ENCODE results near the gene CCDC134.
"Not testable (repeated sequence)": the region's sequence is repeated elsewhere in the genome, so short reads cannot be mapped to it uniquely, and the experiment has no call there.

The CCDC134 gene

GRCh38 chr22:41845380-41846267, 45.1 kb downstream of the CCDC134 start:
- no peak for FAIRE-seq

GRCh38 chr22:41846268-41846987, 45.9 kb downstream of the CCDC134 start:
- FAIRE-seq: no peak

GRCh38 chr22:41847300-41847699, 46.8 kb downstream of the CCDC134 start:
- no peak for FAIRE-seq

GRCh38 chr22:41848468-41848867, 48.0 kb downstream of the CCDC134 start:
- FAIRE-seq: no peak

- FAIRE-seq: no peak
These were observed 56.0 kb downstream of the CCDC134 start for GRCh38 chr22:41856469-41856868.

- no peak for FAIRE-seq
These were observed 56.8 kb downstream of the CCDC134 start for GRCh38 chr22:41857155-41857859.

- FAIRE-seq: no peak
These were observed 57.4 kb downstream of the CCDC134 start for GRCh38 chr22:41857860-41858199.

- no peak for FAIRE-seq
These were observed 61.7 kb downstream of the CCDC134 start for GRCh38 chr22:41862160-41862529.

- no peak for FAIRE-seq
These were observed 62.2 kb downstream of the CCDC134 start for GRCh38 chr22:41862530-41863266.

- no peak for FAIRE-seq
These were observed 63.0 kb downstream of the CCDC134 start for GRCh38 chr22:41863472-41863871.

- FAIRE-seq: no peak
These were observed 68.1 kb downstream of the CCDC134 start for GRCh38 chr22:41868556-41868955.

- FAIRE-seq: not testable (repeated sequence)
These were observed 69.6 kb downstream of the CCDC134 start for GRCh38 chr22:41870081-41870480.

GRCh38 chr22:41870786-41871185, 70.3 kb downstream of the CCDC134 start:
- FAIRE-seq: no peak

GRCh38 chr22:41873391-41873790, 72.9 kb downstream of the CCDC134 start:
- FAIRE-seq: no peak

GRCh38 chr22:41874090-41874489, 73.6 kb downstream of the CCDC134 start:
- FAIRE-seq: no peak

GRCh38 chr22:41875531-41876270, 75.2 kb downstream of the CCDC134 start:
- no peak for FAIRE-seq

All from endometrium (tissue), 2 donors.